Skeletal muscle tissue (tissue), 4 donors: ENCODE results near the gene ROBO1. TPM values are rescaled to one million over a fixed set of nuclear protein-coding genes. Genes with fewer than 3 reads are reported as not detected.
A peak's percentile ranks its signal among the peaks of the same experiment; 100 is the strongest.

Source experiments
- H3K27ac ChIP-seq: one replicate; pipeline ENCODE4 v1.7.0; 2013; ENCODE audit warnings: mild to moderate bottlenecking, low read depth, low read length, inconsistent platforms
- H3K27me3 ChIP-seq, 3 donors: one replicate each; pipeline ENCODE4 v1.7.0; 2013; ENCODE audit warnings: low read length in 3 of 3; ENCODE audit not compliant: control insufficient read depth in 3 of 3, insufficient read depth in 3 of 3
- H3K36me3 ChIP-seq, 3 donors: one replicate each; pipeline ENCODE4 v1.7.0; 2013; ENCODE audit warnings: low read length in 3 of 3; ENCODE audit not compliant: control insufficient read depth in 3 of 3, insufficient read depth in 3 of 3
- H3K4me1 ChIP-seq, 3 donors: one replicate each; pipeline ENCODE4 v1.7.0; 2013; ENCODE audit warnings: low read length in 3 of 3, mild to moderate bottlenecking in 3 of 3; ENCODE audit not compliant: control insufficient read depth in 3 of 3, insufficient read depth in 3 of 3
- H3K4me3 ChIP-seq, 3 donors: one replicate each; pipeline ENCODE4 v1.7.0; 2013; ENCODE audit warnings: low read length in 3 of 3
- H3K9ac ChIP-seq, 3 donors: one replicate each; pipeline ENCODE4 v1.7.0; 2013; ENCODE audit warnings: low read length in 3 of 3, mild to moderate bottlenecking in 3 of 3, moderate library complexity in 2 of 3, low read depth in 1 of 3
- H3K9me3 ChIP-seq, 3 donors: one replicate each; pipeline ENCODE4 v1.7.0; 2013; ENCODE audit warnings: low read length in 3 of 3; ENCODE audit not compliant: control insufficient read depth in 3 of 3
- total RNA-seq: library from RNA; depleted of rRNA; stranded (reverse); fragments of >200 nt; gene quantifications from one replicate; pipeline ENCODE4 v1.2.3, GENCODE V29; 2014
- donor health status: Osteomylitis.

The ROBO1 gene
- total RNA-seq, 1 donor from 2014 or later: 20.4 TPM

DNA sequence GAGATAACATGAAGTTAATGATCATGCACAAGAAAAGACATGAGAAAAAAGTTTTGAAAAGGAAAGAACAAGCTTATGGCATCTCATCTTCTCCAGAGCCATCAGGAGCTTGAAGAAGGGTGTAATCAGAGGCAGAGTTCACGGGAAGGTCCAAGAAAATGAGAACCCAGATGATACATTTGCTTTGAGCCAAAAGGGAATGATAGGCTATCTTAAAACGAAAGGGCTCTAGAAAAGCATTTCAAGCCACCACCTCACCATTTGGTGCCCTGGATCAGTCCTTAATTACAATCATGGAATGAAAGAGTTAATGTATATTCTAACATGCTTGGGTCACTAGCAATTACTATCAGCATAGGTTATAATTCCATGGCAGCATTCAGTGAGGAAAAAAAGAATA is 781.8 kb downstream of the ROBO1 start:
- H3K27me3 ChIP-seq: no peaks in the 10 kb centered on the region
- no peak overlapping the region for H3K4me3 ChIP-seq
- no peaks in the 10 kb centered on the region for H3K9me3 ChIP-seq
- H3K9ac ChIP-seq: no peak overlapping the region
- H3K4me1 ChIP-seq: no peaks in the 10 kb centered on the region
- no peaks in the 10 kb centered on the region for H3K36me3 ChIP-seq
- no peak overlapping the region for H3K27ac ChIP-seq

DNA sequence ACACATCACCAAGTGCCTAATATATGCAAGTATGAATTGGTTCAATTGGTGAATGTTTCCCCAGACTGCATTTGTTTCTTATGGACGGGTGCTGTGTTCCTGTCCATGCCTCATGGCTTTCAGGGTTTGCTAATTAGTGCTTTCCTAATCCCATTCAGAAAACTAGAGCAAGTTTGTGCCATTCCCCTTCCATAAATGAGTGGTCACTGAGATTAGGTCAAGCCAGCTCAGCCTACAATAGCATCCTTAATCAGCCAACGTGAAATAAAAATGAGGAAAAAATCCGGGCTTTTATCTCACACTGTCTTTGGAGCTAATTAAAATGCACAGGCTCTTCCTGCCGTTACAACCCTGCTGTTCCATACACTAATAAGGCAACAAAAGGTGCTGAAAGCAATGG is 788.8 kb downstream of the ROBO1 start:
- no peaks in the 10 kb centered on the region for H3K9me3 ChIP-seq
- H3K36me3 ChIP-seq: no peaks in the 10 kb centered on the region
- H3K27ac ChIP-seq: no peak overlapping the region
- H3K4me3 ChIP-seq: no peak overlapping the region
- H3K9ac ChIP-seq: no peak overlapping the region
- no peaks in the 10 kb centered on the region for H3K4me1 ChIP-seq
- no peaks in the 10 kb centered on the region for H3K27me3 ChIP-seq

DNA sequence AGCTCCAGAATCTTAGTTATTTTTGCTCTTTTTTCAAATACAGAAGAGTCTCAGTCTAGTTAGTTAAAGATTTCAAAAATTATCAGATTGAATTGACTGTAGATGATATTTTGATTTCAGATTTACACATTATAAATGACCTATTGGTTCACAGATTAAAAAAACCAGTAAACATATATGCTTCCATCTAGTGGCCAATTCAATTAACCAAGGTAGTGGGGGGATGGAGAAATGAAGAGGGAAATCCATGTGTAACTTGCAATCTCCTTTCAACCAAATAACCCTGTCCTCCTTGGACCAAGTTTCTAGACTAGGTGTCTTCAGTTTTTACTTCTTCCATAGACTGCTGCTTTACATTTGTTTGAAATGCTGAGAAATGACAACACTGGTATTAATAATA is 789.8 kb downstream of the ROBO1 start:
- no peak overlapping the region for H3K9ac ChIP-seq
- H3K27me3 ChIP-seq: no peaks in the 10 kb centered on the region
- H3K36me3 ChIP-seq: no peaks in the 10 kb centered on the region
- H3K4me1 ChIP-seq: no peaks in the 10 kb centered on the region
- H3K9me3 ChIP-seq: no peaks in the 10 kb centered on the region
- no peak overlapping the region for H3K27ac ChIP-seq
- no peak overlapping the region for H3K4me3 ChIP-seq

DNA sequence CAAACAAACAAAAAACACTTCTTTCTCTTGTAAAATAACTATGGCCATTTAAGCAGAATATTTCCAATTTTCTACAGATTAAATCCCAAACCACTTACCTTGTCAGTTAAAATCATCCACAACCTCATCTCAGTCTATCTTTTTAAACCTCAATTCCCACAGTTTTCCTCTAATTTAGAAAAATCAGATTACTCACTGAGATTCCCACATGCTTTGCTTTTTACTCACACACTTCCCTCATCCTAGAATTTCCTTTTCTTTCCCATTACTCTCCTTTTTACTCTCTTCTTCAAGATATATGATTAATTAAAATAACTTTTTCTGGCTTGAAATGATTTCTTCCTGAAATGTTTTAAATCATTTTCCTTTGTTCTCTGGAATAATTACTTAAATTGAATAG is 790.7 kb downstream of the ROBO1 start:
- Histone ChIP-seq H3K27ac (no peak overlapping the region), H3K4me1 (no peaks in the 10 kb centered on the region), H3K27me3 (no peaks in the 10 kb centered on the region), H3K36me3 (no peaks in the 10 kb centered on the region), H3K4me3 (no peak overlapping the region), H3K9me3 (no peaks in the 10 kb centered on the region), H3K9ac (no peak overlapping the region)

DNA sequence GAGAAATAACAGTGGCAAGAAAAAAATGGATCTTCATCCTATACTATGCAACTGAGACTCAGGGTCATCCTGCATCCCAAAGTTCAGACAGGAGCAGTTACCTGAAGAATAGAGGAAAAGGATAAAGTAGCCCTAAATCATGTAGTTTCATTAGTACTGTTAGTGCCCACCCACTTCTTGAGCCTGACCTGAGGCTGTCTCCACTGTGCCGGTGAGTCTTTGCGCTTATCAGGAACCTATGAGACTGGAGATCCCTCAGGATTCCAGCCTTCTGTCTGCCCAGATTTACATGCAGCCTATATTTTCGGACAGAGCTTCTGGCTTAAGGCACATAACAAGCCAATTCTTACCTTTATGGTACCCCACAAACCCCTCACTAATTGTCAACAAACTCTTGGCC is 791.6 kb downstream of the ROBO1 start:
- Histone ChIP-seq H3K27me3 (no peaks in the 10 kb centered on the region), H3K4me1 (no peaks in the 10 kb centered on the region), H3K4me3 (no peak overlapping the region), H3K36me3 (no peaks in the 10 kb centered on the region), H3K27ac (no peak overlapping the region), H3K9ac (no peak overlapping the region), H3K9me3 (no peaks in the 10 kb centered on the region)

DNA sequence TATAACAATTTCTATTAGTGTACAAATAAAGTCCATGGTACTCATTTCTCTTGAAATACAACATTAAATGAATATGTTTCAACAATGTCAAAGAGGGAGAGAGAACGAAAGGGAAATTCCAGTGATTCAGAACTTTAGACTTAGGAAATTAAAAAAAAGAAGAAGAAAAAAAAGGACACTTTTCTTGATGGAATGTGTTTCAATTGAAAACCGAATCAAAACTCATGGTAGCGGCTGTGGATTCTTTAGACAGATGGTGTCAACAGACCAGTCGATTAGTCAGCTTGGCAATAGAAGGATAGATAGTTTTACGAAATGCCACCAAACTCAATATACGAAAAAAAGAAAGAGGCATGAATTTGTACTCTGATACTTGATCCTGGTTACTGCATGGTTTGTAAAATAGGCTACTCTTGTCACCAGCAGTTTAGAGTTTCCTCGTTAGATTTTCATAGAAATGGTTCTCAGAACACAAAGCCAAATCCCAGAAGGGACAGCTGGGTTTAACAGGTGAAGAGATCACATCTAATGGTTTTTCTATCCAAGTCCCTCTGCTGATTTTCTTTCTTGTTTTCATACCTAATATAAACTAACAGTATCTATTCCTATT is 793.5 kb downstream of the ROBO1 start:
- H3K27ac ChIP-seq: no peak overlapping the region
- no peaks in the 10 kb centered on the region for H3K9me3 ChIP-seq
- no peak overlapping the region for H3K9ac ChIP-seq
- H3K27me3 ChIP-seq: no peaks in the 10 kb centered on the region
- H3K4me3 ChIP-seq: peak overlapping the region in 1 of 3 donors; percentile 48
- no peaks in the 10 kb centered on the region for H3K36me3 ChIP-seq
- H3K4me1 ChIP-seq: no peaks in the 10 kb centered on the region

DNA sequence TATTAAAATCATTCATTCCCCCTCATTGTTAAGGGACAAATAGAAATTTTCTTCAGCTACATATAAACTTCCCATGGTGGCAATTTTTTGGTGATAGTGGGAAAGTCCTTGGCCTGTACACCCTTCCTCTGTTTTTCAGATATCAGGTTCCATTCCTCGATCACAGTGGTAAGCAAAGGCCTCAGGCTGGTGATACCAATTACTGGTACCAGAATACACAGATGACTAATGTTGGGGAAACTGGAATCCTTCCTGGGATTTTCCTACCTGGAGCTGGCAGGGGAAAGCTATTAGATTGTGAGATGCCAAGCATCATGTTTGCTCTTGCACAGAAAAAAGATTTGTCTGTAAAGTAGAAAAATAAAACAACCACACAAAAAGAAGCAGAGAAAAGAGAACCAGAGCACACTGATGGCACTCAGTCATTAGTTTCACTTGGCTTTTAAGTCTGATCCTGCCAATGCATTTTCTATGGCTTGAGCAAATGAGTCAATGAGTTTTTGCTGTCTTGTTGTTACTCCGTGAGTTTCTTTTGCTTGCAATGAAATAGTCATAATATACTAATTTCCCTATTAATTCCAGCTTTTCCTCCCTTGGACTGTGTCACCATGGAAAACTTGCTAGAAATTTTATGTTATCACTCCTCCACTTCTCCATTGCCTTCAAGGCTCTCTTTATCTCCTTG is 795.0 kb downstream of the ROBO1 start:
- Histone ChIP-seq H3K27me3 (no peaks in the 10 kb centered on the region), H3K9me3 (no peaks in the 10 kb centered on the region), H3K4me1 (no peaks in the 10 kb centered on the region), H3K9ac (no peak overlapping the region), H3K4me3 (no peak overlapping the region), H3K27ac (no peak overlapping the region), H3K36me3 (no peaks in the 10 kb centered on the region)

DNA sequence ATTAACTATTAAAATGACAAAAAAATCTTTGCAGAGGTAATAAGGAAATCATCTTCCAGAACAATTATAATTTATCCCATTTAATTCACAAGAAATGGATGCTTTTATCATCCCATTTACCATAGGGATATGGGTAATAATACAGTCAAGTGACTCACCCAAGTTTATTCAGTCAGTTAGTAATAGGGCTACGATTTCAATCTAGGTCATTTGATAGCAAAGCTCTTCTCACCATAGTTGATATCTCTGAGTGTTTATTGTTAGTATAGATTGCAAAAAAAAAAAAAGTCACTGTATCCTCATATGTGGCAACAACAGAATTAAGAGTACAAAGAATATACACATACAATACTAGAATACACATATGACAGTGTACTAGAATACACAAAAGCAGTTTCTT is 797.1 kb downstream of the ROBO1 start:
- Histone ChIP-seq H3K4me1 (no peaks in the 10 kb centered on the region), H3K27ac (no peak overlapping the region), H3K36me3 (no peaks in the 10 kb centered on the region), H3K9ac (no peak overlapping the region), H3K27me3 (no peaks in the 10 kb centered on the region), H3K9me3 (no peaks in the 10 kb centered on the region), H3K4me3 (no peak overlapping the region)

DNA sequence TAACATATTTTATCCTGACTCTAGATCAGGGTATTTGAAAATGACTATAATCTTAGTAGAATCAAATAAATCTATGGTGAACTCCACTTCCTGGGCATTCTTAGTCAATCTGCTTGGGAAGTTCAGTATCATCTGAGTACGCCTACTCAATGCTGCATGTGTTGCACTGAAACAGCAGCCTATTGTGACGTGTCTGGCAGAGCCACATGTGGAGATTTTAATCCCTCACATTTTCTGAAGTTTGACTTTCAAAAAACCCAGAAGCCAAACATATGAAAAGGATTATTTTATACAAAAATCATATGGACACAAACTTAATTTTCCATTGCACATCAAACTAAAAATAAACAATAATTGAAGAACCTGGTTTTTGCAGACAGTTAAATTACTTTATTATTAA is 798.3 kb downstream of the ROBO1 start:
- no peak overlapping the region for H3K4me3 ChIP-seq
- H3K27me3 ChIP-seq: no peaks in the 10 kb centered on the region
- no peaks in the 10 kb centered on the region for H3K4me1 ChIP-seq
- no peak overlapping the region for H3K9ac ChIP-seq
- no peak overlapping the region for H3K27ac ChIP-seq
- H3K9me3 ChIP-seq: no peaks in the 10 kb centered on the region
- no peaks in the 10 kb centered on the region for H3K36me3 ChIP-seq

DNA sequence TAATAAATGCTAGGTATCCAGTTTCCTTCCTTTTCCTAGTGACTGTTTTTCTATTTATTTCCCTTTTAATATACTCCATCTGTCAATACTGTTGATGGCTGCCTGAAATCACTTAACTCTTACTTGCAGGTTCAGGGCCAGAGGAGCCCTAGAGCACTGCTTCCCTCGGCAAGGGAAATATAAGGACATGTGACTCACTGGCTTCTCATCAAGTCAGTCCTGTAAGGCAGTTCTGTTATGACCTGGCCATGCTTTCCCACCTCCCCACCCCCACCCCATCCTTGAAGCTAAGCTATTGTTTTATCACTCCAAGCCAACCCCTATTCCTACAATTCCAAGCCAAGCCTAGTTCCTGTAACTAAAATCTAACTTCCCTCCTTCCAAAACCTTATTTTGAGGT is 800.7 kb downstream of the ROBO1 start:
- no peak overlapping the region for H3K9ac ChIP-seq
- no peaks in the 10 kb centered on the region for H3K9me3 ChIP-seq
- H3K27me3 ChIP-seq: no peaks in the 10 kb centered on the region
- H3K27ac ChIP-seq: no peak overlapping the region
- H3K36me3 ChIP-seq: no peaks in the 10 kb centered on the region
- H3K4me1 ChIP-seq: no peaks in the 10 kb centered on the region
- no peak overlapping the region for H3K4me3 ChIP-seq
